ENCODE results near the gene THSD8. TPM values are rescaled to one million over a fixed set of nuclear protein-coding genes. Genes with fewer than 3 reads are reported as not detected.
"Not testable (repeated sequence)": the region's sequence is repeated elsewhere in the genome, so short reads cannot be mapped to it uniquely, and the experiment has no call there.

The THSD8 gene
- total RNA-seq, 1 donor from 2014 or later = 0.20 TPM

DNA sequence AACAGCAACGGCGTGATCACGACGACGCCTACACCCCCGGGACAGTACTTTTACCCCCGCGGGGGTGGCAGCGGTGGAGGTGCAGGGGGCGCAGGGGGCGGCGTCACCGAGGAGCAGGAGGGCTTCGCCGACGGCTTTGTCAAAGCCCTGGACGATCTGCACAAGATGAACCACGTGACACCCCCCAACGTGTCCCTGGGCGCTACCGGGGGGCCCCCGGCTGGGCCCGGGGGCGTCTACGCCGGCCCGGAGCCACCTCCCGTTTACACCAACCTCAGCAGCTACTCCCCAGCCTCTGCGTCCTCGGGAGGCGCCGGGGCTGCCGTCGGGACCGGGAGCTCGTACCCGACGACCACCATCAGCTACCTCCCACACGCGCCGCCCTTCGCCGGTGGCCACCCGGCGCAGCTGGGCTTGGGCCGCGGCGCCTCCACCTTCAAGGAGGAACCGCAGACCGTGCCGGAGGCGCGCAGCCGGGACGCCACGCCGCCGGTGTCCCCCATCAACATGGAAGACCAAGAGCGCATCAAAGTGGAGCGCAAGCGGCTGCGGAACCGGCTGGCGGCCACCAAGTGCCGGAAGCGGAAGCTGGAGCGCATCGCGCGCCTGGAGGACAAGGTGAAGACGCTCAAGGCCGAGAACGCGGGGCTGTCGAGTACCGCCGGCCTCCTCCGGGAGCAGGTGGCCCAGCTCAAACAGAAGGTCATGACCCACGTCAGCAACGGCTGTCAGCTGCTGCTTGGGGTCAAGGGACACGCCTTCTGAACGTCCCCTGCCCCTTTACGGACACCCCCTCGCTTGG, 9.6 kb upstream of the THSD8 start:
- DNase-seq (ENCODE audit: low read depth in 2 of 2) = peak; percentile 53 to 63

DNA sequence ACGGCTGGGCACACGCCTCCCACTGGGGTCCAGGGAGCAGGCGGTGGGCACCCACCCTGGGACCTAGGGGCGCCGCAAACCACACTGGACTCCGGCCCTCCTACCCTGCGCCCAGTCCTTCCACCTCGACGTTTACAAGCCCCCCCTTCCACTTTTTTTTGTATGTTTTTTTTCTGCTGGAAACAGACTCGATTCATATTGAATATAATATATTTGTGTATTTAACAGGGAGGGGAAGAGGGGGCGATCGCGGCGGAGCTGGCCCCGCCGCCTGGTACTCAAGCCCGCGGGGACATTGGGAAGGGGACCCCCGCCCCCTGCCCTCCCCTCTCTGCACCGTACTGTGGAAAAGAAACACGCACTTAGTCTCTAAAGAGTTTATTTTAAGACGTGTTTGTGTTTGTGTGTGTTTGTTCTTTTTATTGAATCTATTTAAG, 9.0 kb upstream of the THSD8 start:
- DNase-seq (ENCODE audit: low read depth in 2 of 2) = no peak

DNA sequence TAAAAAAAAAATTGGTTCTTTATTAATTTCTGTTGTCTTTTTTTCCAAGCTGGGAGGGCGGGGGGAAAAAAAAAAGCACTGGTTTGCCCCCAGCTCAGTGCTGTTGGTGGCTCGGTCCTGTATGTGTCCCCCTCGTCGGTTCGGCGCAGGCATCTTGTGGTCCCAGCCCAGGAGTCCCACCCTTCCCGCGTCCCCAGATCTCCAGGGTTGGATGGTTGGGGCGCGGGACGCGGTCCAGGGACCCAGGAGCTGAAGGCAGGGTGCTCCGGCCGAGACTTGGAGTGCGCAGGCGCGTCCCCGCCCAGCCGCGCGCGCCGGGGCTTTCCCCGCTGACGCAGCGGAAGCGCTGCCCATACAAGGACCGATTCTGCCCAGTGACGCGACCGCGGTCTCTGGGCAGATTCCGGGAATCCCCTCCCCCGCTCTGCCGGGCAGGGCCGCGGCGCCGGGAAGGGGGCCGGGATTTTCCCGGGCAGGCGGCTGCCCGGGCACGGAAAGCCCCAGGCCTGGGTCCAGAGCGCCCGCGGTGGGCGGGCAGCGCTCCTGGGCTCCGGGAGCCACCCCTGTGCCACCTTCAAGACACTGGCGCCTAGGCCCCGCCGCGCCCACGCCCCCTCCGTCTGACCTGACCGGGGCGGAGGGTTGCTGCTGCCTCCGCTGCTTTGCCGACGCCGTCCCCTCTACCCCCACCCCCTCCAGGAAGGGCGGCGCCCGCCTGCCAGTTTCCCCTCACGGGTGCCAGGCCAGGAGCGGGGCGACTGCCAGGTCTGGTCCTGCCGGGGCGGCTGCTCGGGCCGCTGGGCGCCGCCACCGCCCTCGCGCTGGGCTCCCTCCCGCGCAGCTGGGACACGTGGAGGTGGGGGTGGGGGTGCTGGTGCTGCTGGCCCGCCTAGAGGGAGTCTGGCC, 8.3 kb upstream of the THSD8 start:
- DNase-seq (ENCODE audit: low read depth in 2 of 2) = peak; percentile 95 to 97

DNA sequence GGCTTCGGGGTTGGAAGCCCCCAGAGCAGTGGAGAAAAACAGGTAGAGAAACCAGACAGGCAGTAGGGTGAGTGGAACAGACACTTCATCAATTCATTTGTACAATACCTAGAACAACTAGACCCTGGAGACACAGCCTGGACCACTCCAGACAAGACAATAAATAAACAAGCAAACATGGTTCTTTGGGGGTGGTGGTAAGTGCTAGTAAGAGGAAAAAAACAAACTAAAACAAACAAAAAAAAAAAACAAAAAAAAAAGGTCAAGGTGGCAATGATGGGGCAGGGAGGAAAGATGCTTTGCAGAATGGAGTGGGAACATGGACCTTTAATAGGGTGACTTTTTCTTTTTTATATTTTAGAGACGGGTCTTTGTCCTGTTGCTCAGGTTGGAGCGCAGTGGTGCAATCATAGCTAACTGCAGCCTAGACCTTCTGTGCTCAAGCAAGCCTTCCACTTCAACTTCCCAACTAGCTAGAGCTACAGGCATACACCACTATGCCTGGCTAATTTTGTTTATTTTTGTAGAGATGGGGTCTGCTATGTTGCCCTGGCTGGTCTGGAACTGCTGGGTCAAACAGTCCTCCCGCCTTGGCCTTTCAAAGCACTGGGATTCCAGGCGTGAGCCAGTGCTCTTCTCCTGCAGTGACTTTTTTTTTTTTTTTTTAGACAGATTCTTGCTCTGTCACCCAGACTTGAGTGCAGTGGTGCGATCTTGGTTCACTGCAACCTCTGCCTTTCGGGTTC, 7.5 kb upstream of the THSD8 start:
- peak; percentile 24 to 53 for DNase-seq (ENCODE audit: low read depth in 2 of 2)

DNA sequence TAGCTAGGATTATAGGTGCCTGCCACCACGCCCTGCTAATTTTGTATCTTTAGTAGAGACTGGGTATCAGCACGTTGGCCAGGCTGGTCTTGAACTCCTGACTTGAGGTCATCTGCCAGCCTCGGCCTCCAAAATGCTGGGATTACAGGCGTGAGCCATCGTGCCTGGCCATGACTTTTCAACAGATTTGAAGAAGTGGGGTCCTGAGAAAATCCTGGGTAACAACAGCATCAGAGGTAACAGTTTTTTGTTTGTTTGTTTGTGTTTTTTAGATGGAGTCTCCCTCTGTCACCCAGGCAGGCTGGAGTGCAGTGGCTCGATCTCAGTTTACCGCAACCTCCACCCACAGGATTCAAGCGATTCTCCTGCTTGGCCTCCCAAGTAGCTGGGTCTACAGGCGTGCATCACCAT, 6.9 kb upstream of the THSD8 start:
- no peak for DNase-seq (ENCODE audit: low read depth in 2 of 2)

DNA sequence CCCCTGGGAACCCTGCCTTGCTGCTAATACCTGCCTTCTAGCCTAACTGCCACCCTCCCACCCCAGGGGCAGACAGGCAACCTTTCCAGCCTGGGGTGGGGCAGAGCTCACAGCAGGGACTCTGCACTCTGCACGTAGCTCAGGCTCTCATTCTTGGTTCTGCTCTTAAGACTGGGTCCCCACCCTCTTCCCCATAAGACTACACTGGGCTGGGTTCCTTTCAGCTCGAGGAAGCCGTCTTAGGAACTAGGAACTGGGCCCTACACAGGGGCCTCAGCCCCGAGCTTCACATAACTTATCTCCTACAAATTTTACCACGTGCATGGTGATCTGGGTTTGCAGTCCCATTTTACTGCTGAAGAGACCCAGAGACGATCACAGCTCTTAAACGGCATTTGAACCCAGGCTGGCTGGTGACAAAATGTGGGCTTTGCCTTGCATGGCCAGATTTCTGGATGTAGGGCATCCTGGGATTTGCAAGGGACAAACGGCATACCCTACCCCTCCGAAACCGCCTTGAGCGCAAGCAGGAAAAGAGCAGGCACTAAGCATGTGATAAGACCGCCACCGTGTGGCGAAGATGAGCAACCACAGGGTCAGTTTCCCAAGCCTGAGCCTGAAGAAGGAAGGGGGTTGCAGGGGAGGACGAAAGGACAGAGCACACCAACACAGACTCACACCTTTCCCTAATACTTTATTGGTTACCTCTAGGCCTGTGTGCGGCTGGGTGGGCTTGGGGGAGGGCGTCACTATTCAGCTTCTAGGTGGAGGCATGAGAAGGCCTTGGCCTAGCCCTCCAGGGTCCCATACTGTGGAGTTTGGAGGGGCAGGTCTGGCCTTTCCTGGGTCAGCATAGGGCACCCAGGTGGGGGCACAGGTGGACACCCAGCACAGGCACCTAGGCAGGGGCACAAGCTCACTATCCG, 5.5 kb upstream of the THSD8 start:
- DNase-seq (ENCODE audit: low read depth in 2 of 2) = peak; percentile 81 to 83

DNA sequence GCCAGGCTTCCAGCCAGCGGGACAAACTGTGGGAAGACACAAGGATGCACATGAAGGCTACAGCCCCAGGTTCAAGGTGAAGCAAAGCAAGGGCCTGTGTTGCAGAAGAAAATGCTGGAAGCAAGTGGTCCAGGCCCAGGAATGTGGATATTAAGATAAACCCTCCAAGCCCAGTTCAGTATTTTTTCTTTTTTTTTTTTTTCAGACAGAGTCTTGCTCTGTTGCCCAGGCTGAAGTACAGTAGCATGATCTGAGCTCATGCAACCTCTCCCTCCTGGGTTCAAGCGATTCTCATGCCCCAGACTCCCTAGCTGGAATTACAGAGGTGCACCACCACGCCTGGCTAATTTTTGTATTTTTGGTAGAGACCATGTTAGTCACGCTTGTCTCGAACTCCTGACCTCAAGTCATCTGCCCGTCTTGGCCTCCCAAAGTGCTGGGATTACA, 4.7 kb upstream of the THSD8 start:
- DNase-seq (ENCODE audit: low read depth in 2 of 2) = no peak

DNA sequence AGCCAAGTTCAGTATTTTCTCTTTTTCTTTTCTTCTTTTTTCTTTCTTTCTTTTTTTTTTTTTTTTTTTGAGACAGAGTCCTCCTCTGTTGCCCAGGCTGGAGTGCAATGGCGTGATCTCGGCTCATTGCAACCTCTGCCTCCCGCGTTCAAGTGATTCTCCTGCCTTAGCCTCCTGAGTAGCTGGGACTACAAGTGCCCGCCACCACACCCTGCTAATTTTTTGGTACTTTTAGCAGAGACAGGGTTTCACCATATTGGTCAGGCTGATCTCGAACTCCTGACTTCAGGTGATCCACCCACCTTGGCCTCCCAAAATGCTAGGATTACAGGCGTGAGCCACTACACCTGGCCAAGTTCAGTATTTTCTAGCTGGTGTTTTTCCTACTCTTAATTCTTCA, 4.3 kb upstream of the THSD8 start:
- not testable (repeated sequence) for DNase-seq (ENCODE audit: low read depth in 2 of 2)

DNA sequence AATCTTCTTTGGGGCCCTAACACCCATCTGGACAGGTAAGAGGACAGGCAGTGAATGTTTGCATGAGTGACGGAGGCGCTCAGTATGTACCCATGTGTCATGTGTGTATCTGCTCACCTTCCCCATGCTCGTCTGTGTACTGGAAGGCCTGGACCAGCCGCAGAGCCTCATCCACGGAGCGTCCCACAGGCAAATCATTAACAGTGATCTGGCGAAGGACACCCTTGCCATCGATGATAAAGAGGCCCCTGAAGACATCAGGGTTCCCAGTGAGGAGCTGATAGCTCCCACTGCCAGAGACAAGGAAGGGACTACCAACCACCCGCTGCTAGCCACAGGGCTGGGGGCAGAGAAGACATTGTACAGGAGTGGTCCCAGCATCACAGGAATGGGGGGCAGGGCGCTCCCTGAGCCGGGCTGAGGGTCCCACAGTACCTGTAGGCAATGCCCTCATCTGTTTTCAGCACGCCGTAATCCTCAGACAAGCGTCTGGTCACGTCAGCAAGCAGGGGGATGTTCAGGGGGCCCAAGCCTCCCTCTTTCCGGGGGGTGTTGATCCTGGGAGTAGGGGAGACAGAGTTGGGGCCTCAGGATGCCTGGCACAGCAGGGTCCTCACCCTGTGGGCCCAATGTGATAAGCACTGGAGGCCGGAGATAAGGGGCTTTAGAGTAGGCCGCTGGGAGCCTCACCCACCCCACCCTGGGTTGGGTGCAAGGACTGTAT, 2.0 kb upstream of the THSD8 start:
- DNase-seq (ENCODE audit: low read depth in 2 of 2) = no peak

DNA sequence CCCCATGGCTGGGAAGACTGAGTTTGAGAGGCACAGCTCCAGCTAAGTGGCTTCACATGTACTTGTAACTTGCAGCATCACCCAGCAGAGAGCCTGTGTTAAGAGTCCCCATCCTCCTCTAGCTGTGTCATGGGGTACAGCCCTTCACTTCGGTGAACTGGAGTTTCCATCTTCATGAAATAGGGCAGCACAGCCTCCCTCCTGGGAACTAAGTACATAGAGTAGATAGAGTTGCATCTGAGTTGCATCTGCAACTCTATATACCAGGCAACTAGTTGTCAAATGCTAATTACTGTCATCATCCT, 1.5 kb upstream of the THSD8 start:
- DNase-seq (ENCODE audit: low read depth in 2 of 2) = no peak

DNA sequence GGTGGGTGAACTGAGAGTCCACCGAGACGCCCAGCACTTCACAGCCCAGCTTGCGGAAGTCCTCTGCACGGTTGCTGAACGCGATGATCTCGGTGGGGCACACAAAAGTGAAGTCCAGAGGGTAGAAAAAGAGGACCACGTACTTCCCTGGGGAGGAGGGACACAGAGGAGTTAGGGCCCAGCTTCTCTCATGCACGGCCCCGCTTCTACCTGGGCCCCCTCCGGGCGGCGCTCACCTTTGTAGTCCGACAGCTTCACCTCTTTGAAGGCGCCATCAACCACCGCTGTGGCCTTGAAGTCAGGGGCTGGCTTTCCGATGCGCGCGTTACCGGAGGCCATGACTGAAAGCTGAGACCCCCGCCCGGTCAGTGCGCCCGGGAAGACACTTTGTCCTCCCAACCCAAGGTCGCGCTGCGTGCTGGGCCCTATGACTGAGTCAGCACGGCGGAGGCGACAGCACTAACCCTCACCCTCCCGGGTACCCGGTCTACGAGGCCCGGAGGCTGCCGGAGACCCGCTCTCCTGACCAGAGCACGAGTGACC, 875 bp upstream of the THSD8 start:
- DNase-seq (ENCODE audit: low read depth in 2 of 2) = no peak

DNA sequence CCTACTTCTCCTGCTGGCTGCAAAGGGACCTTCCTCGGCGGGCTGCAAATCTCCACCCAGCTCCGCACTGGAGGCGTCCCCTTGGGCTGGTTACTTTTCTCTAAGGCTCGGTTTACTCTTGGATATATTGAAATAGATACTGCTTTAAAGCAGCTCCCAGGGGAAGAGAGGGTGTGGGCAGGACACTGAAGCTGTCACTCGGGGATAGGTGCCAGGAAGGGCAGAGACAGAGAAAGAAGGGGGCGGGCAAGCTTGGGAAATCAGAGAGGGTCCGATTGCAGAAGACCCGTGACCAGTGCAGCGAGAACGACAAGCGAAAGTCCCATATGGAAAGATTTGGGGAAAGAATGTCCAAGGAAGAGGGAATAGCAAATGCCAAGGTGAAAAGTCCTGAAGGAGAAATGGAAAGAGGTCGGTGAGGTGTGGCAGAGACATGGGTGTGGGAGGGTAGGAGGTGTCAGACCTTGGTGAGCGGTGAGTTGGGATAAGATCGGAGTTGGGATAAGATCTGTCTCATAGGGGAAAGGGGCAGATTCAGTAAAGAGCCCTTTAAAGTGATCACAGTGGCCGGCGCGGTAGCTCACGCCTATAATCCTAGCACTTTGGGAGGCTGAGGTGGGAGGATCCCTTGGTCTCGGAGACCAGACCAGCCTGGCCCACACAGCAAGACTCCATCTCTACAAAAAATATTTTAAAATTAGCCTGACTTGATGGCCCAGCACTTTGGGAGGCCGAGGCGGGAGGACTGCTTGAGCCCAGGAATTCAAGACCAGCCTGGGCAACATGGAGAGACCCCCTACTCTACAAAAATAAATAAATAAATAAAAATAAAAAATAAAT, 618 bp downstream of the THSD8 start:
- no peak for DNase-seq (ENCODE audit: low read depth in 2 of 2)

DNA sequence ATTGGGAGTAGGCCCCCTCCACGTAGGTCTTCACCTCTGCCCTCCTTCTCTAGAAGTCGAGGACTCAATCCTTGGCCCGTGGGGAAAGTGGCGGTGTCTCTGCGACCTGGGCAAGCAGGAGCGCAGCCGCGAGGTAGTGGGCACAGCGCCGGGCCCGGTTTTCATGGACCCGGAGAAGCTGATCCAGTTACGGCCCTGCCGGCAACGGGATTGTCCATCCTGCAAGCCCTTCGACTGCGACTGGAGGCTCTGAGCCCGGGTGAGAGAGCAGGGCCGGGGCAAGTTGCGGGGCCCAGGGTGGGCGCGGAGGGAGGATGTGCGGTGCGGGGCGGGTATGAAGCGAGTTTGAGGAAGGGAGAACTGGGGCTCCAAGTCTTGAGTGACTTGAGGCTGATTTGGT, 2.2 kb downstream of the THSD8 start:
- no peak for DNase-seq (ENCODE audit: low read depth in 2 of 2)

DNA sequence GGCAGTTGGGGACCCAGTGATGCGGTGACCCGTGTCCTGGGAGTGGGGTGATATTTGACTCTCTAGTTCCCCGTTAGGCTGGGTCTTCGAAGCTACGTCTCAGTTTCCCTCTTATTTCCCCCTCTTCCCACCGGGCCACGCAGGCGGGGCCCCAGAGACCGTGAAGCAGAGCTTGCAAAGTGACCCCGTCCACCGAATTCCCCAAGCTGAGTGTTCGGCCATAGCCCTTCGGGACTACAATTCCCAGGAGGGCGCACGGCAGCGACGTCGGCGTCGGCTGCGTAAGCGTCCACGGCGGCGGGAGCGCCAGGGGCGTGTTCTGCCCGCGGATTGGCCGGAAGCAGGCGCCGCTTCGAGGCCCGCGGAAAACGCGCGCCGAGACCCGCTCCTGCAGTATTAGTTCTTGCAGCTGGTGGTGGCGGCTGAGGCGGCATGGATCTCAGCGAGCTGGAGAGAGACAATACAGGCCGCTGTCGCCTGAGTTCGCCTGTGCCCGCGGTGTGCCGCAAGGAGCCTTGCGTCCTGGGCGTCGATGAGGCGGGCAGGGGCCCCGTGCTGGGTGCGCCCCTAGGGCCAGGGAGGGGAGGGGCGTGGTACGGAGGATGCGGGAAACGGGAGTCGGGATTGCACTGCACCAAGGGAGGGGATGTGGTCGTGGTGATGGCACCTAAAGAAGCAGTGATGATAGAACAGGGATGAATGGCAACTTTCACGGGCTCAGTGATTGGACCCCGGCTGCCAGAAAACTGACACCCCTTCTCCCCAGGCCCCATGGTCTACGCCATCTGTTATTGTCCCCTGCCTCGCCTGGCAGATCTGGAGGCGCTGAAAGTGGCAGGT, 4.6 kb downstream of the THSD8 start, which contains the start of gene RNASEH2A:
Gene RNASEH2A, plus strand, starts transcription at position 343 of the 840 bp plus-strand sequence. Its CDS starts 90 bp downstream, at position 433.
- peak; percentile 92 to 93 for DNase-seq (ENCODE audit: low read depth in 2 of 2)

DNA sequence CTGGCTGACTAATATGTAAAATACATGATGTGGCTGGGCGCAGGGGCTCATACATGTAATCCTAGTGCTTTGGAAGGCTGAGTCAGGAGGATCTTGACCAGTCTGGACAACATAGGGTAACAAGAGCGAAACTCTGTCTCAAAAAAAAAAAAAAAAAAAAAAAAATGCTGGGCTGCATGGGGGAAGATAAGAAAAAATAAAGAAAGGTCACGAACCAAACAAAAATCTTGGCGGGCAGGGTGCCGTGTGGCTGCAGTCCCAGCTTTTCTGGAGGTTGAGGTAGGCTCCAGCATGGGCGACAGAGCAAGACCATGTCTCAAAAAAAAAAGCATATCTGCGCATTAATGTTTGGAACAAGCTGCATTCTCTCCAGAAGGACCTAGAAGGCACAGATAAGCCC, 13.2 kb downstream of the THSD8 start:
- no peak for DNase-seq (ENCODE audit: low read depth in 2 of 2)

DNA sequence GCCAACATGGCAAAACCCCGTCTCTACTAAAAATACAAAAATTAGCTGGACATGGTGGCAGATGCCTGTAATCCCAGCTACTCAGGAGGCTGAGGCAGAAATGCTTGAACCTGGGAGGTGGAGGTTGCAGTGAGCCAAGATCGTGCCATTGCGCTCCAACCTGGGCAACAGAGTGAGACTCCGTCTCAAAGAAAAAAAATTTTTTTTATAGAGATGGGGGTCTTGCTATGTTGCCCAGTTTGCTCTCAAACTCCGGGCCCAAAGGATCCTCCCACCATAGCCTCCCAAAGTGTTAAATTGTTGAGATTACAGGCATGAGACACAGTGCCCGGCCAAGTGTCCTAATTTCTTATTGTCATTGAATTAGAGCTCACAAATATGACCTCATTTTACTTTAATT, 15.3 kb downstream of the THSD8 start:
- not testable (repeated sequence) for DNase-seq (ENCODE audit: low read depth in 2 of 2)

DNA sequence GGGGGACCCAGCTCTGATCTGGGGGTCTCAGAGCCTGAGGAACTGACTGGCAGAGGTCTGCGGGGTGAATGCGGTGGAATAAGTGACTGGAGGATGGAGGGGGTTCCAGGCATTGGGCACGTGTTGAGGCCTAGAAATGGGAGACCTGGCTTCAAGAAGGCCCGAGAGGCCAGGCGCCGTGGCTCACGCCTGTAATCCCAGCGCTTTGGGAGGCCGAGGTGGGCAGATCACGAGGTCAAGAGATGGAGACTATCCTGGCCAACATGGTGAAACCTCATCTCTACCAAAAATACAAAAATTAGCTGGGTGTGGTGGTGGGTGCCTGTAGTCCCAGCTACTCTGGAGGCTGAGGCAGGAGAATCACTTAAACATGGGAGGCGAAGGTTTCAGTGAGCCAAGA, 15.9 kb downstream of the THSD8 start:
- DNase-seq (ENCODE audit: low read depth in 2 of 2) = not testable (repeated sequence)

DNA sequence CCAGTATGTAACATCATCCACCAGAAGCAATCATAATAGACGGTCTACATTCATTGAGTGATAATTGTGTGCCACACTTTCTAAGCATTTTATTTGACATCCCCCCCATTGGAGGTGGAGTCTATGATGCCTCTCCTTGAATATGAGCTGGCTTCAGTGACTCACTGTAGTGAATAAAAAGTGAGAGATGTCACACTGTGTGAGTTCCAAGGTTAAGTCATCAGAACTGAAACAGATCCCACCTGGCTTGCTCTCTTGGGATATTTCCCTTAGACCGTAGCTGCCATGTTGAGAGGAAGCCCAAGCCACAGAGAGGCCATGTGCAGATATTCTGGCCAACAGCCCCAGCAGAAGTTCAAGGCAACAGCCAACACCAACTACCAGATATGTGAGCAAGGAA, 19.9 kb downstream of the THSD8 start:
- DNase-seq (ENCODE audit: low read depth in 2 of 2) = no peak
